ENCODE measurements around the gene ADGRL3. TPM values are rescaled to one million over a fixed set of nuclear protein-coding genes. Genes with fewer than 3 reads are reported as not detected.

ADGRL3 gene
- total and polyA plus RNA-seq, 2 donors, result 3.1 to 70.1 TPM

DNA sequence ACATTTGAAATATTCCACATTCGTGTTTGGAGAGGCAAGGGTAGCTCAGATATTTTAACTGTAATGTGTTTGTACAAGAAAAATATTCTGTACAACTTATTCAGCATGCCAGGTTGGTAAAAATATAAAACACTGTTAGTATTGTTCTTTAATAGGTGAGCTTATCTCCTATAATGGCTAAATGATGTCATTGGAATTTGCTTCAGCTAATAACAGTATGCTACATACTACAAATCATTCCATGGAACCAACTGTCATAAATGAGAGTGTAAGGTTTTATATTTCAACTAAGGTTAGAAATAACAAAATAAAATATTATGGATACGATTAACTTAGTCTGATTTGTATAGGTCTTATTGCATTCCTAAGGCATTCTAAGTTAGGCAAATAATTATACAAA, 206.6 kb downstream of the ADGRL3 start:
- Histone ChIP-seq H3K4me3 (ENCODE audit: low read depth, low read length) (no peak overlapping the region), H3K36me3 (ENCODE audit: insufficient read depth) (no peaks in the 10 kb centered on the region), H3K27ac (ENCODE audit: low read depth) (no peak overlapping the region), H3K4me1 (ENCODE audit: insufficient read depth) (no peaks in the 10 kb centered on the region)
- 71% methylated on average over 2 of the region's 2 CpGs for WGBS
- no peak for DNase-seq (ENCODE audit: extremely low spot score)

DNA sequence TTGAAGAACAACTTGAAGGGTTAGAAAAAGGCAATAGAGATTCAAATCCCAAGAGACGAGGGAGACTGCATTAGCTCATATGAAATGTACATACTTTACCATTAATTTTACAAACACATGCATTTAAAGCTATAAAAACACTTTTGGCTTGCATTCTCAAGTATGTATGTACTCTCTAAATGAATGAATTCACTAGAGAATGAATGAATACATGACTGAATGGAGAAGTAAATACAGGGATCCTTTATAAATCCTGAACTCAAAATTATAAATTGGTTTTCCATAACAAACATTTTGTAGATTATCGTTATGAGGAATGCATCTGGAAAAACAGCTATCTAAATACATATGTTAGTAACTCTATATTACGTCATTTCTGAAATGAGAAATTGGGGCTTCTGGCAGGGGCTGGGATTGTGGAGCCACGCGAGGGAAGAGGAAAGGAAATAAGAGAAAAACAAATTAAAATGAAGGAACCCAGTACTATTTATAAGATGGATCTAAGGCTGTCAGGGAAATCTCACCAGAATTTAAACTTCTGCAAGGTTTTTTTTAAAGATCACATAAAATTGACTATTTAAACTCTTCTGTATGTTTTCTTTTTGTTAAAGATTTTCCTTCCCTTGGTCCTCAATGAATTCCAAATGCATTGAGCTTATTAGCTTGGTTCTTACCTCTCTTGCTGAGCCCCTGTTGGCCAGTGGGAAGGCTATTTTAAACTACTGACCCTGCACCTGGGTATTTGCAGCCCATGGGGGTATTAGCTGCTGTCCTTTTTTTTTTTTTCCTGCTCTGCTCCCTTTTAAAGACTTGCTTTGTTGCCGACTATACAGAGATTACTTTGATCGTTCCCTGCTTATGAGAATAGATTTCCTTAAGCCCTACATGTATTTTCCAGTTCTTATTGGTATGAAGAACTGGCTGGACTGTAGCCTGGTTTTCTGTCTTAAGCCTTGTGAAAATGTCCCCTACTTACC, 207.8 kb downstream of the ADGRL3 start:
- H3K4me3 ChIP-seq (ENCODE audit: low read depth, low read length), result no peak overlapping the region
- H3K4me1 ChIP-seq (ENCODE audit: insufficient read depth), result no peaks in the 10 kb centered on the region
- no peaks in the 10 kb centered on the region for H3K36me3 ChIP-seq (ENCODE audit: insufficient read depth)
- WGBS, result 63% methylated on average over 7 of the region's 7 CpGs
- no peak for DNase-seq (ENCODE audit: extremely low spot score)
- H3K27ac ChIP-seq (ENCODE audit: low read depth), result no peak overlapping the region

DNA sequence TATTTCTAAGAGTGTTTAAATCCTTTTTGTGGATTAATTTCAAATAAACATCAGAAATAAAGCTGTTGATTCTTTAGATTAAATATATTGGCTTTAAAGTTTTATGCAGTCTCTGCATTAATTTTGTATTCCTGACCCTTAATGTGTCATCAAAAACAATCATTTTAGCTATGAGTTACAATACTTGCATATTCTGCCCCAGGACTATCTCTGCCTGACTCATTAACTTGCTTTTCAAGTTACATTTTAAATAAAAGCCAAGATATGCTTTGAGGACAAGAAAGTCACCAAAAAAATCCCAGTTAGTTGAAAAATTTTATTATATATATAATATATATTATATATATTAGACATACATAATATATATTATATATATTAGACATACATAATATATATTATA, 208.7 kb downstream of the ADGRL3 start:
- Histone ChIP-seq H3K27ac (ENCODE audit: low read depth) (no peak overlapping the region), H3K4me1 (ENCODE audit: insufficient read depth) (no peaks in the 10 kb centered on the region), H3K36me3 (ENCODE audit: insufficient read depth) (no peaks in the 10 kb centered on the region), H3K4me3 (ENCODE audit: low read depth, low read length) (no peak overlapping the region)
- no peak for DNase-seq (ENCODE audit: extremely low spot score)

DNA sequence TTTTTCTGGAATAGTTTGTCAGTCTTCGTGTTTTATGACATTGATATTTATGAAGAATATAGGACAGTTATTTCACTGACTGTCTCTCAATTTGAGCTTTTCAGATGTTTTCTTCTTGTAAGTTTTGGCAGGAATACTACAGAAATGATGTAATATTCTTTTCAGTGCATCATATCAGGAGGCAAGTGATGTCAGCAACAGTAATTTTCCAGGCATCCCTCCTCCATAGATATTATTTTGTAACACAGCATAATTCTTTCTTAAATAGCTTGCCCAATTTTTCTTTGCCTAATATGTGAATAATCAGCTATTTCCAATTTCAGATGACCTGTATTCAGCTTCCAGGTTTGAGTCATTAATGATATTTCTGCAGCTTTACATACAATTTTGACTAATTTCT, 211.1 kb downstream of the ADGRL3 start:
- H3K36me3 ChIP-seq (ENCODE audit: insufficient read depth), result no peaks in the 10 kb centered on the region
- DNase-seq (ENCODE audit: extremely low spot score), result no peak
- no peak overlapping the region for H3K4me3 ChIP-seq (ENCODE audit: low read depth, low read length)
- H3K27ac ChIP-seq (ENCODE audit: low read depth), result no peak overlapping the region
- H3K4me1 ChIP-seq (ENCODE audit: insufficient read depth), result no peaks in the 10 kb centered on the region
- WGBS, result 95% methylated on average over 1 of the region's 1 CpG

DNA sequence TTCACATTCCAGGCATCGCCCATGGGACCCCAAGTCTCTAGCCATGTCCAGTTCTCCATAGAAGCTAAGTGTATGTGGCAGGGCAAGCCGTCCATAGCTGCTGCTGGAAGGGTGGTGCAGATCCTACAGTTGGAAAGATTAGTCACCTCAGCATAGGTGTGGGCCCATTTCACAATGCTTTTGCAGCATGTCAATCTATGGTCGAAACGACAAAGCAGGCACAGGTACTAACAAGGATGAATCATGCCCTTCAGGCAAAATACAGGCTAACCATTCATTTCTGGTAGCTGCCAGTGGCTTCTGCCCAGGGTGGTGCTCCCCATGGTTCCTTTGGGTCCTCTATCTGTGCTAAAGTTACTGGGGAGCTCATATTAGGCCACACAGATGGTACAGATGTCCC, 225.2 kb downstream of the ADGRL3 start:
- H3K27ac ChIP-seq (ENCODE audit: low read depth), result no peak overlapping the region

DNA sequence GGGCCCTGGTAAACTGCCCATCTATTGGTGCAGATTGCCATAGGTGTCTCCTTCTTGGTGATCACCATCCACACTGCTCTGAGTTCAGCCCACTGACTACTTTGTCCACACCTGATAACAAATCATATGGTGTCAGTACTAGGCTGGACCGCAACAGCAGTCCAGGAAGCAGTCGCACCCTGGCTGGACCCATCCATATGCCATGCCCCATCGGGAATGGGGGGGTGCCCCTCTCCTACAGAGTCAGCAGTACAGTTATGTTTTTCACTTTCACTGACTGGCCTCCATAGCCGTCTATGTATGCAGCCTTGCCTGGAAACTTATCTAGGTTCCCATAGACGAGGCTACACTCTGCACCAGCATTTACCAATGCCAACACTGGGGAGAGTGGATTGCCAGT, 226.1 kb downstream of the ADGRL3 start:
- H3K27ac ChIP-seq (ENCODE audit: low read depth), result no peak overlapping the region
- no peaks in the 10 kb centered on the region for H3K4me1 ChIP-seq (ENCODE audit: insufficient read depth)
- H3K4me3 ChIP-seq (ENCODE audit: low read depth, low read length), result no peak overlapping the region
- H3K36me3 ChIP-seq (ENCODE audit: insufficient read depth), result no peaks in the 10 kb centered on the region
- 94% methylated on average over 5 of the region's 5 CpGs for WGBS
- no peak for DNase-seq (ENCODE audit: extremely low spot score)

More for the DNA sequence above, 225.2 kb downstream of the ADGRL3 start:
- DNase-seq (ENCODE audit: extremely low spot score), result no peak
- Histone ChIP-seq H3K4me1 (ENCODE audit: insufficient read depth) (no peaks in the 10 kb centered on the region), H3K36me3 (ENCODE audit: insufficient read depth) (no peaks in the 10 kb centered on the region), H3K4me3 (ENCODE audit: low read depth, low read length) (no peak overlapping the region)
- 96% methylated on average over 4 of the region's 4 CpGs for WGBS

DNA sequence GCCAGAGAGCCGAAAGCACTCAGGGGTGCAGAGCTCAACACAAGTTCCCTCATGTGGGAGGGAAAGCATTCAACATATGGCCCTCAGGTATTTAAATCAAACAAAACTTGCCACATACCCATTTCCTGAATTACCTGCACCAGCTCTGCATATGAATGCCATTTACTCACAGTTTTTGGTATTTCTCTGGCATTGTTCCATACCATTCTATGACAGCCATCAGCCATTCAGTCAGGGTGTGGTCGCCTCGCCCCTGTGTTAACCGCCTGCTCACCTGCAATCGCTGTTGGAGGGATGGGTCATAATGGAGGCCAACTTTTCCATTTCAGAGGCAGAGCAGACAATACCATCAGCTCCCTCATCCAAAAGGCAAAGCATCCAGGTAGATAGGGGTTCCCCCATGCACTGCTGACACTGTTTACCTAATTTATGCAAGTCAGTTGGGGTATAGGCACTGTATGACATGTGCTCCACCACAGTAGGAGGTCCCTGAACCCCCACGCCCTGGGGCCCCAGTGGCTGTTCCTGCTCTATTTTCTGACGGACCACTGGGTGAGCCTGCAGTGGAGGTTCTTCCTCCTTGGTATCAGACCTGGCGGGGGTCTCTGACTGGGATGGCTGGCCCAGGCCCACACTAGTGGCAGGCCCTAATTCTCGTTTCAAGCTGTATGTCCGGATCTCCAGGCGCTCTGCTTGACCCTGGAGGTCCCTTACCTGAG, 227.1 kb downstream of the ADGRL3 start:
- Histone ChIP-seq H3K36me3 (ENCODE audit: insufficient read depth) (no peaks in the 10 kb centered on the region), H3K4me3 (ENCODE audit: low read depth, low read length) (no peak overlapping the region), H3K4me1 (ENCODE audit: insufficient read depth) (no peaks in the 10 kb centered on the region), H3K27ac (ENCODE audit: low read depth) (no peak overlapping the region)
- no peak for DNase-seq (ENCODE audit: extremely low spot score)
- 95% methylated on average over 11 of the region's 11 CpGs for WGBS

DNA sequence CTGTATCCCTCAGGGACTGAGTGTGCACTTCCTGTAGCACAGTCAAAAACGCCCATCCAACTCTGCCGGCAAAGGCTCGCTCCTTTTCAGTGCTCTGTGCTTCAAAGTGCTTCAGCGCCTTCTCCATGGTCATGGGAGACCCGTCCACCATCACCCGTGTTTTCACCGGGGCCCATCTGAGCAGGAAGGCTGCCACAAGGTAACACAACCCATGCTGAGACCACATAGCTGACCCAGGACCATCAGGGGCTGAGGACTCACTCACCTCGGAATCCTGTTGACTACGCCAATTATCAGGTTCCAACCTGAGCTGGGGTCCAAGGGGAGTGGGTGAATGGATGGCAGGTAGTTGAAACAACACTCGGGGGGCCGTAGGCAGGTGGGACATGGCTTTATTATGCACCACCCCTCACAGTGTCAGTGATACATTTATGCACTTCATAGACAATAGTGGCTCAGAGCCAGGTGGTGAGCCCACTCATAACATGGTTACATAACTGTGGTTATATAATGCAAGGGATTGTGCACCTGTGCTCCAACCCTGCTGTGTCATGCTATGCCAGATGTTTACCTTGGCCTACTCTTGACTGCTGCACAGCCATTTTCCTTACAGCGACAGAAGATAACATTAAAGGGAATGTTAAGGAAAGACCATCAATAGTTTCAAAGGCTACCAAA, 227.8 kb downstream of the ADGRL3 start:
- no peak for DNase-seq (ENCODE audit: extremely low spot score)
- WGBS, result 93% methylated on average over 12 of the region's 12 CpGs
- H3K36me3 ChIP-seq (ENCODE audit: insufficient read depth), result no peaks in the 10 kb centered on the region
- H3K4me3 ChIP-seq (ENCODE audit: low read depth, low read length), result no peak overlapping the region
- H3K27ac ChIP-seq (ENCODE audit: low read depth), result no peak overlapping the region
- H3K4me1 ChIP-seq (ENCODE audit: insufficient read depth), result no peaks in the 10 kb centered on the region

DNA sequence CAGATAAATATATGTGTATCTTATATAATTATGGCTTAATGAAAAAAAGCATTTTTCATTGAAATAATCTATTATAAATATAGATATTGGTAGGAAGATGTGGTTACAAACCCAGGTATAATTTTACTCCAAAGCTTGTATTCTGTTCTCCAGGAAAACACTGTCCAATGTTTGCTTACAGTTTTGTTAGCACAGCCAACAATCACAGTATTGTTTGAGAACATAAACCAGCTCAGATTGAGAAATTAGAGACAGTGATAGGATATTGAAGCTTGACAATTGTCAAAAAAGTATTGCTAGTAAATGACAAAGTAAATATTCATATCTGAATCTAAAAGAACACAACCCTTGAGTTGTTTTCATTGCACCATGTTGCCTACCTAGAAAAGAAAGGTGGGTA, 228.8 kb downstream of the ADGRL3 start:
- Histone ChIP-seq H3K36me3 (ENCODE audit: insufficient read depth) (no peaks in the 10 kb centered on the region), H3K4me1 (ENCODE audit: insufficient read depth) (no peaks in the 10 kb centered on the region), H3K27ac (ENCODE audit: low read depth) (no peak overlapping the region), H3K4me3 (ENCODE audit: low read depth, low read length) (no peak overlapping the region)
- DNase-seq (ENCODE audit: extremely low spot score), result no peak

DNA sequence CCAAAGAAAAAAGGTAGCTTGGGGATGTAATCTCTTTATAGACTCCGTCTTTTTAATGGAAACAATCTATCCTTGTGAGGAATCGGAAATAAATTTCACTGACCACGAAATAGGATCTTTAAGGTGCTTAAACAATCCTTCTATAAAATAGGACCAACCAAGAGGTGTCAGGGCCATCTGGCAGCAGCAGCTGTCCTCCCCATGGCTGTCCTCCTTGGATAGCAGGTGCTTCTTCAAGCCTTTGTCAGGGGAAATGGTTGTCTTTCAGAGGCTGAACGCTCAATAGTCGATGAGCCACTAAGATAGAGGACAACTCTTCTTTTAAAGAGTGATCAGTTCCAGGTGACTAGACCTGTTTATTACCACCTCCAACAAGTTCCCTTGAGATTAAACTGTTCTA, 231.0 kb downstream of the ADGRL3 start:
- DNase-seq (ENCODE audit: extremely low spot score), result no peak
- H3K36me3 ChIP-seq (ENCODE audit: insufficient read depth), result no peaks in the 10 kb centered on the region
- 91% methylated on average over 5 of the region's 5 CpGs for WGBS
- no peaks in the 10 kb centered on the region for H3K4me1 ChIP-seq (ENCODE audit: insufficient read depth)
- H3K27ac ChIP-seq (ENCODE audit: low read depth), result no peak overlapping the region
- no peak overlapping the region for H3K4me3 ChIP-seq (ENCODE audit: low read depth, low read length)

DNA sequence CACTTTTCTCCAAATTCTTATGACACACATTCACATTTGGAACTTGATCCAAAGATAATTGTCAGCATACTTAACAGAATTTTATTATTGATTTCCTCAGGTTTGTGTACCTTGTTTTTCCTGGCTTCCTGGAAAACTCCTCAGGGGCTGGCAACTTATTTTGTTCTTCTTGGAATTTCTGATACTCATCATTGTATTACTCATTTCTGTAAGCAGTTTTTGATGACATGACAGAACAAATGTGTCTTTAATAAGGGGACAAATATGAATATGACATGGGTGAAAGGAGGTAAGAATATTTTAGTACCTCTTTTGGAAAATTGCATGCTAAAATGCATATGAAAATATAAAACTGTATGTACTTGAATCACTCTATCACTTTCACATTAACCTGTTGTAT, 237.8 kb downstream of the ADGRL3 start:
- Histone ChIP-seq H3K36me3 (ENCODE audit: insufficient read depth) (no peaks in the 10 kb centered on the region), H3K27ac (ENCODE audit: low read depth) (no peak overlapping the region), H3K4me1 (ENCODE audit: insufficient read depth) (no peaks in the 10 kb centered on the region), H3K4me3 (ENCODE audit: low read depth, low read length) (no peak overlapping the region)
- no peak for DNase-seq (ENCODE audit: extremely low spot score)

DNA sequence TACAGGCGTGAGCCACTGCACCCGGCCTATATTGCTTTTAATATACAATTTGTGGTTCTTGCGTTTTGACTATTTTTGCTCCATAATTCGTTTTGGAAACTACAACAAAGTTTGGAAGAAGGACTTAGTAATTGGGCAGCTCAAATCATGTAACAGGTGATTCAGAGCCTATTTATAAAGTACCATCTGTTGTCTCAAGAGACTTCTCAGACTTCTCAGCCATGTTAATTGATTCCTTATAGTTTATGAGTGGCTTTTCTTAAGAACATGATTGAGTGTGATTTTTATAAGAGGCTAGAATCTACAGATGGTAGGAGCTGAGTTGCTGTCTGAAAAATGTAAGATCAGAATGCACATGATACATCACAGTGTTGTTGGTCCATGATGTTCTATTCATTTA, 240.2 kb downstream of the ADGRL3 start:
- Histone ChIP-seq H3K36me3 (ENCODE audit: insufficient read depth) (no peaks in the 10 kb centered on the region), H3K4me1 (ENCODE audit: insufficient read depth) (no peaks in the 10 kb centered on the region), H3K27ac (ENCODE audit: low read depth) (no peak overlapping the region), H3K4me3 (ENCODE audit: low read depth, low read length) (no peak overlapping the region)
- DNase-seq (ENCODE audit: extremely low spot score), result no peak
- WGBS, result 89% methylated on average over 4 of the region's 4 CpGs

DNA sequence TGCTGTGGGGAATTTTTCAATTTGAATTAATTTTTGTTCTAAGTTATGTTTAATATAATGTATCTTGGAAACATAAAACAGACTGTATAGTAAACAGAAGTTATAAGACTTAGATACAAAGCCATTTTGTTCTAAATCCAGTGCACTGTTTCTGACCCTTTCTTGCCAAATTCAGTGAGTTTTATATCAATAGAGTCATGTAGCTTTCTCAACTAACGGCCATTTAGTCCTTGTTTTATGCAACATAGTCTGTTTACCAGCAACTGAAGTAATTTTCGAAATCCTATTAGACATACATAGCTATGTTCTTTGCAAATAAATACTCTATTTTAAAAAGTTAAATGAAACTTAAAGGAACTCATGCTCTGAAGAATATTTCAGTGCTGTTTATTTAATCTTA, 242.8 kb downstream of the ADGRL3 start:
- no peak overlapping the region for H3K4me3 ChIP-seq (ENCODE audit: low read depth, low read length)
- H3K4me1 ChIP-seq (ENCODE audit: insufficient read depth), result no peaks in the 10 kb centered on the region
- H3K27ac ChIP-seq (ENCODE audit: low read depth), result no peak overlapping the region
- DNase-seq (ENCODE audit: extremely low spot score), result no peak
- WGBS, result 60% methylated on average over 2 of the region's 2 CpGs
- H3K36me3 ChIP-seq (ENCODE audit: insufficient read depth), result no peaks in the 10 kb centered on the region

Data from urinary bladder (tissue), 4 donors.